Measurements from ENCODE around the gene PRDX1.

Gene PRDX1

DNA sequence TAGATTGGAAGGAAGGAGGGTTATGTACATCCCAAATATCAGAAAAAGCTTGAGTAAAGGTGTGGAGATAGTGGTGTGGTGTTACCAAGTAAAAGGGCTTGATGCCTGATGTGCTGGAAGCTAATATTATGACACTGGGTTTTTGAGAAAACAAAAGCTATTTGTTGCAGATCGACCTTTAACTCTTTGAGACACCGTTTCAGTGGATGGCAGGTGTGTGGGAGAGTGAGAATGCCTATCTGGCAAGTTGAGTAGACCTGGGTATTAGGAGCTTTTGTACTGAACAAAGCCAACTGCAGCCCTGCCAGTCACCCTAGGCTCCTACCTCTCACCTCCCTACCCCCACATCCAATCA is 20.2 kb downstream of the PRDX1 start:
- DNase-seq (ENCODE audit: low read depth): no peak
- no peak overlapping the region for H3K4me3 ChIP-seq (ENCODE audit: low read depth, low read length)
- no peak for TF ChIP-seq CTCF (IDR thresholded peaks at IDR 0.05; ENCODE audit: control insufficient read depth, extremely low read depth, insufficient read depth)

GRCh38 chr1:45499415-45499769 is 22.3 kb downstream of the PRDX1 start:
- TF ChIP-seq CTCF (IDR thresholded peaks at IDR 0.05; ENCODE audit: control insufficient read depth, extremely low read depth, insufficient read depth): no peak
- no peak for DNase-seq (ENCODE audit: low read depth)
- peak overlapping the region; percentile 65 for H3K4me3 ChIP-seq (ENCODE audit: low read depth, low read length)

GRCh38 chr1:45498279-45498678 is 23.4 kb downstream of the PRDX1 start:
- no peak for DNase-seq (ENCODE audit: low read depth)
- TF ChIP-seq CTCF (IDR thresholded peaks at IDR 0.05; ENCODE audit: control insufficient read depth, extremely low read depth, insufficient read depth): no peak
- no peak overlapping the region for H3K4me3 ChIP-seq (ENCODE audit: low read depth, low read length)

DNA sequence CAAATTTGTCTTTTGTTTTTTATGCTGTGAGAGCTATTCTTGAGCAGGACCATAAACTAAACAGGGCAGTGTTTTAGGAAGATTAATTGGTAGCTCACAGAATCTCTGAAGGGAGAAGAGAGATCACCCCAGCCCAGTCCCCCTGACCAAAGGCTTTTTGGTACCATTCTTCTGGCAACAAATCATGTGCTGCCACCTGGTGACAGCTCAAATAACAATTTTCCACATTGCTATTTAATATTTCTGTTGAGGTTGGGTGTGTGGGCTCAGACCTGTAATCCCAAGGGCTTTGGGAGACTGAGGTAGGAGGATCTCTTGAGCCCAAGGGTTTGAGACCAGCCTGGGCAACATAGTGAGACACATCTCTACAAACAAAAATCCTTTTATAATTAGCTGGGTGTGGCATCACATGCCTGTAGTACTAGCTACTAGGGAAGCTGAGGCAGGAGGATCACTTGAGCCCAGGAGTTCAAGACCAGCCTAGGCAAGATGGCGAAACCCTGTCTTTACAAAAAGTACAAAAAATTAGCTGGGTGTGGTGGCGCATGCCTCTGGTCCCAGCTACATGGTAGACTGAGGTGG is 28.5 kb downstream of the PRDX1 start:
- H3K4me3 ChIP-seq (ENCODE audit: low read depth, low read length): no peak overlapping the region
- no peak for DNase-seq (ENCODE audit: low read depth)
- peak; percentile 74 for TF ChIP-seq CTCF (IDR thresholded peaks at IDR 0.05; ENCODE audit: control insufficient read depth, extremely low read depth, insufficient read depth)

DNA sequence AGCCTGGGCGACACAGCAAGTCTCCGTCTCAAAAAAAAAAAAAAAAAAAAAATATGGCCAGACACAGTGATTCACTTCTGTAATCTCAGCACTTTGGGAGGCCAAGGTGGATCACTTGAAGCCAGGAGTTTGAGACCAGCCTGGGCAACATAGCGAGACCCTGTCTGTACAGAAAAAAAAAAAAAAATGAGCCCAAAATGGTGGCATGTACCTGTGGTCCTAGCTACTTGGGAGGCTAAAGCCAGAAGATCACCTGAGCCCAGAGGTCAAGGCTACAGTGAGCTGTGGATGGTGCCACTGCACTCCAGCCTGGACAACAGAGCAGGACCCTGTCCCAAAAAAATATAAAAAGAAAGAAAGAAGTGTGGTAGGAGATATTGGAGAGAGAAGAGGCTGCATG is 29.0 kb downstream of the PRDX1 start:
- no peak overlapping the region for H3K4me3 ChIP-seq (ENCODE audit: low read depth, low read length)
- no peak for TF ChIP-seq CTCF (IDR thresholded peaks at IDR 0.05; ENCODE audit: control insufficient read depth, extremely low read depth, insufficient read depth)
- DNase-seq (ENCODE audit: low read depth): no peak

GRCh38 chr1:45491487-45492260 is 30.0 kb downstream of the PRDX1 start:
- DNase-seq (ENCODE audit: low read depth): no peak
- TF ChIP-seq CTCF (IDR thresholded peaks at IDR 0.05; ENCODE audit: control insufficient read depth, extremely low read depth, insufficient read depth): no peak
- H3K4me3 ChIP-seq (ENCODE audit: low read depth, low read length): peak overlapping the region; percentile 39

Data from LNCaP clone FGC (cell line).